Small intestine (tissue), 7 donors: ENCODE measurements around the gene ANKRD39. TPM values are rescaled to one million over a fixed set of nuclear protein-coding genes. Genes with fewer than 3 reads are reported as not detected.

Source experiments
- DNase-seq, 2 donors: peaks; one replicate each; pipeline versions ENCODE4 v3.0.0 to v3.0.0-alpha.2; 2013
- FAIRE-seq: peaks from 2 replicates; lab custom pipeline; 2012; peaks lifted over from hg19 to GRCh38; lab: Jason Lieb, UNC
- H3K27ac ChIP-seq, 3 donors: one replicate each; pipeline ENCODE4 v1.5.1; 2013; ENCODE audit warnings: low read length in 2 of 3, mild to moderate bottlenecking in 2 of 3, control low read depth in 1 of 3, inconsistent platforms in 1 of 3, low read depth in 1 of 3, moderate library complexity in 1 of 3
- H3K27me3 ChIP-seq, 3 donors: one replicate each; pipeline ENCODE4 v1.6.1; 2013; ENCODE audit warnings: low read length in 3 of 3, inconsistent platforms in 1 of 3; ENCODE audit not compliant: control insufficient read depth in 3 of 3, insufficient read depth in 3 of 3
- H3K36me3 ChIP-seq, 3 donors: one replicate each; pipeline ENCODE4 v1.6.1; 2013; ENCODE audit warnings: low read length in 3 of 3, inconsistent platforms in 1 of 3, low read depth in 1 of 3, mild to moderate bottlenecking in 1 of 3, moderate library complexity in 1 of 3; ENCODE audit not compliant: control insufficient read depth in 3 of 3, insufficient read depth in 2 of 3
- H3K4me1 ChIP-seq, 3 donors: one replicate each; pipeline ENCODE4 v1.6.1; 2013; ENCODE audit warnings: low read length in 2 of 3, inconsistent platforms in 1 of 3, low read depth in 1 of 3, mild to moderate bottlenecking in 1 of 3, moderate library complexity in 1 of 3; ENCODE audit not compliant: control insufficient read depth in 3 of 3, insufficient read depth in 2 of 3
- H3K4me3 ChIP-seq, 3 donors: one replicate each; pipeline ENCODE4 v1.5.1; 2013; ENCODE audit warnings: low read length in 3 of 3, control low read depth in 1 of 3, inconsistent platforms in 1 of 3, low read depth in 1 of 3, mild to moderate bottlenecking in 1 of 3, moderate library complexity in 1 of 3
- H3K9me3 ChIP-seq, 2 donors: one replicate each; pipeline ENCODE4 v1.6.1; 2013; ENCODE audit warnings: low read depth in 1 of 2, low read length in 1 of 2; ENCODE audit not compliant: control insufficient read depth in 2 of 2, insufficient read depth in 1 of 2
- WGBS, 3 donors: extraction: QIAGEN DNeasy Blood & Tissue Kit; methylation state at CpG; one replicate each; pipeline ENCODE4 v1.1.7; 2013; 5-methylcytosine and 5-hydroxymethylcytosine counted together
- polyA plus RNA-seq, 4 donors: library from polyadenylated mRNA; stranded (reverse) in 3 of 4; unstranded in 1 of 4; fragments of 200-250 nt in 3 of 4; fragments of 120-200 nt in 1 of 4; gene quantifications; one replicate each; pipeline versions ENCODE4 v1.2.1 to v1.2.3, GENCODE V29; 2013
- donor health status: healthy with polysubstance abuse.
- donor health status: control.
- donor health status: control.
- donor health status: Bipolar disorder and iron deficiency.
- donor health status: healthy.

Gene ANKRD39
- polyA plus RNA-seq, 4 donors, result 9.3 to 23.0 (median 16.5) TPM

GRCh38 chr2:96859681-96860064 lies 1.9 kb upstream of the ANKRD39 start:
- peaks cover 0 to 41% (median 2%) of the 10 kb centered on the region in 3 donors for H3K36me3 ChIP-seq
- WGBS, 3 donors, result 36 to 56% (median 52%) methylated on average over 4 of the region's 4 CpGs
- H3K27me3 ChIP-seq, result no peaks in the 10 kb centered on the region
- FAIRE-seq (no peak), DNase-seq (no peak)
- H3K27ac ChIP-seq, result peak overlapping the region in 1 of 3 donors; percentile 56
- H3K9me3 ChIP-seq, result no peaks in the 10 kb centered on the region
- no peak overlapping the region for H3K4me3 ChIP-seq
- peaks cover 0 to 29% (median 3%) of the 10 kb centered on the region in 3 donors for H3K4me1 ChIP-seq

GRCh38 chr2:96859099-96859649 lies 1.4 kb upstream of the ANKRD39 start:
- Histone ChIP-seq H3K27me3 (no peaks in the 10 kb centered on the region), H3K4me1 (peaks cover 0 to 29% (median 3%) of the 10 kb centered on the region in 3 donors), H3K9me3 (no peaks in the 10 kb centered on the region), H3K27ac (peak overlapping the region in 1 of 3 donors; percentile 56), H3K36me3 (peaks cover 0 to 37% (median 2%) of the 10 kb centered on the region in 3 donors), H3K4me3 (no peak overlapping the region)
- WGBS, 3 donors, result 61 to 72% (median 69%) methylated on average over 11 of the region's 11 CpGs
- FAIRE-seq (no peak), DNase-seq (no peak)

- peaks cover 0 to 33% (median 10%) of the 10 kb centered on the region in 3 donors for H3K36me3 ChIP-seq
- H3K4me1 ChIP-seq, result peaks cover 0 to 28% (median 3%) of the 10 kb centered on the region in 3 donors
- no peaks in the 10 kb centered on the region for H3K9me3 ChIP-seq
- FAIRE-seq (no peak), DNase-seq (peak; percentile 44 to 52)
- H3K27ac ChIP-seq, result peak overlapping the region; percentile 65 to 87 (median 81)
- H3K27me3 ChIP-seq, result no peaks in the 10 kb centered on the region
- H3K4me3 ChIP-seq, result peak overlapping the region; percentile 69 to 91 (median 72)
- 12 to 13% (median 13%) methylated on average over 27 of the region's 27 CpGs for WGBS, 3 donors
These were observed 795 bp downstream of the ANKRD39 start for GRCh38 chr2:96856776-96857666.

GRCh38 chr2:96853321-96853720 lies 4.5 kb downstream of the ANKRD39 start:
- no peak overlapping the region for H3K4me3 ChIP-seq
- no peak for DNase-seq
- FAIRE-seq, result no peak
- H3K36me3 ChIP-seq, result peaks cover 2 to 34% (median 15%) of the 10 kb centered on the region in 3 donors
- no peaks in the 10 kb centered on the region for H3K9me3 ChIP-seq
- H3K4me1 ChIP-seq, result peaks cover 0 to 11% (median 3%) of the 10 kb centered on the region in 3 donors
- no peak overlapping the region for H3K27ac ChIP-seq
- H3K27me3 ChIP-seq, result no peaks in the 10 kb centered on the region
- WGBS, 3 donors, result 95 to 97% (median 96%) methylated on average over 15 of the region's 15 CpGs

- peaks cover 0 to 11% (median 3%) of the 10 kb centered on the region in 3 donors for H3K4me1 ChIP-seq
- peaks cover 3 to 39% (median 18%) of the 10 kb centered on the region in 3 donors for H3K36me3 ChIP-seq
- H3K27ac ChIP-seq, result no peak overlapping the region
- no peak overlapping the region for H3K4me3 ChIP-seq
- DNase-seq (no peak), FAIRE-seq (no peak)
- H3K27me3 ChIP-seq, result no peaks in the 10 kb centered on the region
- H3K9me3 ChIP-seq, result no peaks in the 10 kb centered on the region
- 94 to 97% (median 97%) methylated on average over 6 of the region's 6 CpGs for WGBS, 3 donors
These were observed 5.1 kb downstream of the ANKRD39 start for GRCh38 chr2:96852667-96853066.

- H3K4me1 ChIP-seq, result no peaks in the 10 kb centered on the region
- H3K27me3 ChIP-seq, result no peaks in the 10 kb centered on the region
- no peak overlapping the region for H3K27ac ChIP-seq
- FAIRE-seq (no peak), DNase-seq (no peak)
- H3K9me3 ChIP-seq, result no peaks in the 10 kb centered on the region
- H3K36me3 ChIP-seq, result peaks cover 7 to 58% (median 15%) of the 10 kb centered on the region in 3 donors
- no peak overlapping the region for H3K4me3 ChIP-seq
- whole genome bisulfite sequencing, 3 donors, result 87 to 97% (median 91%) methylated on average over 9 of the region's 9 CpGs
These were observed 9.6 kb downstream of the ANKRD39 start for GRCh38 chr2:96848264-96848663.

GRCh38 chr2:96847586-96847985 lies 10.2 kb downstream of the ANKRD39 start:
- H3K36me3 ChIP-seq, result peaks cover 7 to 54% (median 8%) of the 10 kb centered on the region in 3 donors
- H3K9me3 ChIP-seq, result no peaks in the 10 kb centered on the region
- H3K27ac ChIP-seq, result no peak overlapping the region
- H3K27me3 ChIP-seq, result no peaks in the 10 kb centered on the region
- 83 to 84% (median 84%) methylated on average over 10 of the region's 10 CpGs for WGBS, 3 donors
- no peaks in the 10 kb centered on the region for H3K4me1 ChIP-seq
- DNase-seq (no peak), FAIRE-seq (no peak)
- H3K4me3 ChIP-seq, result no peak overlapping the region

GRCh38 chr2:96846825-96847224 lies 11.0 kb downstream of the ANKRD39 start:
- FAIRE-seq, result no peak
- WGBS, 3 donors, result 90 to 97% (median 92%) methylated on average over 5 of the region's 5 CpGs

More at GRCh38 chr2:96846825-96847224, 11.0 kb downstream of the ANKRD39 start:
- H3K27me3 ChIP-seq, result no peaks in the 10 kb centered on the region
- H3K9me3 ChIP-seq, result no peaks in the 10 kb centered on the region
- H3K4me1 ChIP-seq, result no peaks in the 10 kb centered on the region
- no peak overlapping the region for H3K27ac ChIP-seq
- no peak for DNase-seq
- no peak overlapping the region for H3K4me3 ChIP-seq
- H3K36me3 ChIP-seq, result peaks cover 7 to 53% (median 8%) of the 10 kb centered on the region in 3 donors
